Astrocyte (in vitro differentiated cells and primary cell): ENCODE results near the gene ZNF77. TPM values are rescaled to one million over a fixed set of nuclear protein-coding genes. Genes with fewer than 3 reads are reported as not detected.

Experiments used
- DNase-seq: peaks from one replicate; pipeline ENCODE4 v3.0.0-alpha.2; 2010; ENCODE audit warnings: low read depth
- FAIRE-seq: peaks from 2 replicates; lab custom pipeline; 2011; peaks lifted over from hg19 to GRCh38; lab: Jason Lieb, UNC
- H2AFZ ChIP-seq: 2 replicates; pipeline ENCODE4 v1.6.0; 2012; ENCODE audit warnings: low read depth, low read length, inconsistent platforms
- H3K27ac ChIP-seq: 2 replicates; pipeline ENCODE4 v1.5.1; 2011; ENCODE audit warnings: low read depth, low read length, inconsistent platforms
- H3K27me3 ChIP-seq: 2 replicates; pipeline ENCODE4 v1.6.0; 2011; ENCODE audit warnings: low read length, inconsistent platforms; ENCODE audit not compliant: insufficient read depth
- H3K36me3 ChIP-seq: 2 replicates; pipeline ENCODE4 v1.5.1; 2011; ENCODE audit warnings: low read length, inconsistent platforms; ENCODE audit not compliant: insufficient read depth
- H3K4me1 ChIP-seq: 2 replicates; pipeline ENCODE4 v1.5.1; 2011; ENCODE audit warnings: low read length, inconsistent platforms; ENCODE audit not compliant: insufficient read depth
- H3K4me2 ChIP-seq: 2 replicates; pipeline ENCODE4 v1.6.0; 2012; ENCODE audit warnings: low read length, inconsistent platforms
- H3K4me3 ChIP-seq: 2 replicates; pipeline ENCODE4 v1.5.1; 2011; ENCODE audit warnings: low read depth, mild to moderate bottlenecking, low read length, inconsistent platforms; ENCODE audit not compliant: insufficient read depth
- H3K79me2 ChIP-seq: 2 replicates; pipeline ENCODE4 v1.6.0; 2012; ENCODE audit warnings: mild to moderate bottlenecking, low read length, inconsistent platforms; ENCODE audit not compliant: insufficient read depth
- H3K9ac ChIP-seq: 2 replicates; pipeline ENCODE4 v1.6.0; 2012; ENCODE audit warnings: mild to moderate bottlenecking, low read length, inconsistent platforms
- H3K9me3 ChIP-seq: 2 replicates; pipeline ENCODE4 v1.5.1; 2012; ENCODE audit warnings: low read depth, mild to moderate bottlenecking, low read length, inconsistent platforms; ENCODE audit not compliant: insufficient read depth
- H4K20me1 ChIP-seq: 2 replicates; pipeline ENCODE4 v1.6.0; 2012; ENCODE audit warnings: low read length, inconsistent platforms; ENCODE audit not compliant: insufficient read depth
- H3K27ac Mint-ChIP-seq: one replicate; pipeline ENCODE4 v1.8.0; 2021; ENCODE audit warnings: mild to moderate bottlenecking, mixed read lengths; ENCODE audit not compliant: unreplicated experiment
- H3K27me3 Mint-ChIP-seq: one replicate; pipeline ENCODE4 v1.8.0; 2021; ENCODE audit warnings: low read depth, mixed read lengths; ENCODE audit not compliant: unreplicated experiment
- H3K36me3 Mint-ChIP-seq: one replicate; pipeline ENCODE4 v1.8.0; 2021; ENCODE audit warnings: low read depth, mixed read lengths; ENCODE audit not compliant: unreplicated experiment
- H3K4me1 Mint-ChIP-seq: one replicate; pipeline ENCODE4 v1.8.0; 2021; ENCODE audit warnings: low read depth, mixed read lengths; ENCODE audit not compliant: unreplicated experiment
- H3K4me3 Mint-ChIP-seq: one replicate; pipeline ENCODE4 v1.8.0; 2021; ENCODE audit warnings: mild to moderate bottlenecking, moderate library complexity, mixed read lengths; ENCODE audit not compliant: unreplicated experiment
- H3K9me3 Mint-ChIP-seq: one replicate; pipeline ENCODE4 v1.8.0; 2021; ENCODE audit warnings: mild to moderate bottlenecking, mixed read lengths; ENCODE audit not compliant: unreplicated experiment
- EZH2 ChIP-seq: IDR thresholded peaks from 2 replicates; pipeline ENCODE4 v1.6.1; 2012; ENCODE audit warnings: mild to moderate bottlenecking, low read length, inconsistent platforms; ENCODE audit not compliant: insufficient read depth
- total RNA-seq: library from RNA; stranded (reverse); gene quantifications from 2 replicates; pipeline ENCODE4 v1.2.1, GENCODE V29; 2021
- TF ChIP-seq, protein P1 (sequence below): IDR thresholded peaks from 2 replicates; pipeline ENCODE4 v1.5.1; 2011; ENCODE audit warnings: low read depth, mild to moderate bottlenecking, inconsistent platforms, low read length, moderate library complexity; ENCODE audit not compliant: insufficient read depth

The ZNF77 gene
- total RNA-seq, 1 donor from 2014 or later, result 1.4 TPM

DNA sequence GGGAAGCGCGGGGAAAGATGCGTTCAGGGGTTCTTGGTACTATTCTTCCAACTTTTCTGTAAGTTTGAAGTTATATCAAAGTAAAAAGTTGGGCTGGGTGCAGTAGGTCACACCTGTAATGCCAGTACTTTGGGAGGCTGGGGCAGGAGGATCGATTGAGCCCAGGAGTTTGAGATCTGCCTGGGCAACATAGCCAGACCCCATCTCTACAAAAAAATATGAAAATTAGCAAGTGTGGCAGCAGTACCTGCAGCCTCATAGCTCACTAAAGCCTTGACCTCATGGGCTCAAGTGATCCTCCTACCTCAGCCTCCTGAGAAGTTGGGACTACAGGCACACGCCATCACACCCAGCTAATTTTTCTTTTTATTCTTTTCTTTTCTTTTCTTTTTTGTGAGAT lies 12.4 kb upstream of the ZNF77 start:
- Histone ChIP-seq H3K4me1 (no peaks in the 10 kb centered on the region), H3K27me3 (no peaks in the 10 kb centered on the region), H3K36me3 (no peaks in the 10 kb centered on the region), H4K20me1 (no peaks in the 10 kb centered on the region), H3K4me3 (no peak overlapping the region), H3K27ac (no peak overlapping the region), H3K4me2 (no peak overlapping the region), H3K9ac (no peak overlapping the region), H3K79me2 (no peaks in the 10 kb centered on the region), H2AFZ (no peak overlapping the region), H3K9me3 (no peaks in the 10 kb centered on the region)
- no peak for TF ChIP-seq EZH2
- TF ChIP-seq, protein P1, sequence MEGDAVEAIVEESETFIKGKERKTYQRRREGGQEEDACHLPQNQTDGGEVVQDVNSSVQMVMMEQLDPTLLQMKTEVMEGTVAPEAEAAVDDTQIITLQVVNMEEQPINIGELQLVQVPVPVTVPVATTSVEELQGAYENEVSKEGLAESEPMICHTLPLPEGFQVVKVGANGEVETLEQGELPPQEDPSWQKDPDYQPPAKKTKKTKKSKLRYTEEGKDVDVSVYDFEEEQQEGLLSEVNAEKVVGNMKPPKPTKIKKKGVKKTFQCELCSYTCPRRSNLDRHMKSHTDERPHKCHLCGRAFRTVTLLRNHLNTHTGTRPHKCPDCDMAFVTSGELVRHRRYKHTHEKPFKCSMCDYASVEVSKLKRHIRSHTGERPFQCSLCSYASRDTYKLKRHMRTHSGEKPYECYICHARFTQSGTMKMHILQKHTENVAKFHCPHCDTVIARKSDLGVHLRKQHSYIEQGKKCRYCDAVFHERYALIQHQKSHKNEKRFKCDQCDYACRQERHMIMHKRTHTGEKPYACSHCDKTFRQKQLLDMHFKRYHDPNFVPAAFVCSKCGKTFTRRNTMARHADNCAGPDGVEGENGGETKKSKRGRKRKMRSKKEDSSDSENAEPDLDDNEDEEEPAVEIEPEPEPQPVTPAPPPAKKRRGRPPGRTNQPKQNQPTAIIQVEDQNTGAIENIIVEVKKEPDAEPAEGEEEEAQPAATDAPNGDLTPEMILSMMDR, result no peak
- no peaks in the 10 kb centered on the region for H3K9me3 Mint-ChIP-seq
- no peaks in the 10 kb centered on the region for H3K4me1 Mint-ChIP-seq
- FAIRE-seq (no peak), DNase-seq (no peak)
- no peak overlapping the region for H3K4me3 Mint-ChIP-seq
- no peaks in the 10 kb centered on the region for H3K36me3 Mint-ChIP-seq
- H3K27ac Mint-ChIP-seq, result no peak overlapping the region
- peaks cover 24% of the 10 kb centered on the region for H3K27me3 Mint-ChIP-seq

DNA sequence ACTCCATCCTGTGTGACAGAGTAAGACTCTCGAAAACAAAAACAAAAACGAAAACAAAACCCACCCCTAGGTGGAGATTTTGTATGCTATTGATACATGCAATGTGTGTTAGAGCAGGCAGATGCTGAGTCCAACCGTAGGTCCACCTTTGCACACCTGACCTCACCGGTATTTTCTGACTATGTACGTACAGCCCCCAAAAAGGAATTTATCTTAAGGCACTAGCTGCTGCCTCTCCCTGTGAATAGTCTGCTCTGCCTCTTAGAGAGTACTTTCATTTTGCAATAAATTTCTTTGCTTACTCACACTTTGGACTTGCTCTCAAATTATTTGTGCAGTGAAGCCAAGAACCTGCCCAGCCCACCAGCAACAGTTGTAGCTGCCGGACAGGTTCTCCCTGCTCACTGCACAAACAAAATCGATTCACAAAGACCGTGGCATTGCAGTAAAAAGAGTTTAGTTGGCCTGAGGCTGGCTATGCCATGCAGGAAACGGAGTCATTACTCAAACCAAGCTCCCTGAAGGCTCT lies 8.2 kb upstream of the ZNF77 start:
- FAIRE-seq, result no peak
- Histone ChIP-seq H3K27me3 (no peaks in the 10 kb centered on the region), H3K9ac (no peak overlapping the region)

More for the DNA sequence above, 8.2 kb upstream of the ZNF77 start:
- no peaks in the 10 kb centered on the region for H4K20me1 ChIP-seq
- no peak for TF ChIP-seq EZH2
- TF ChIP-seq, protein P1, result no peak
- no peaks in the 10 kb centered on the region for H3K36me3 Mint-ChIP-seq
- no peak for DNase-seq
- no peak overlapping the region for H3K27ac ChIP-seq
- H3K4me1 Mint-ChIP-seq, result peaks cover 3% of the 10 kb centered on the region
- H3K27ac Mint-ChIP-seq, result no peak overlapping the region
- no peak overlapping the region for H3K4me3 Mint-ChIP-seq
- H3K9me3 ChIP-seq, result no peaks in the 10 kb centered on the region
- H3K4me3 ChIP-seq, result no peak overlapping the region
- H3K27me3 Mint-ChIP-seq, result peaks cover 10% of the 10 kb centered on the region
- no peak overlapping the region for H3K4me2 ChIP-seq
- peaks cover 8% of the 10 kb centered on the region for H3K4me1 ChIP-seq
- H3K79me2 ChIP-seq, result peaks cover 17% of the 10 kb centered on the region
- H3K36me3 ChIP-seq, result no peaks in the 10 kb centered on the region
- no peak overlapping the region for H2AFZ ChIP-seq
- no peaks in the 10 kb centered on the region for H3K9me3 Mint-ChIP-seq
